Putamen (tissue), 1 donor: ENCODE measurements around the gene RNASEH2A.
"Not testable (repeated sequence)": the region's sequence is repeated elsewhere in the genome, so short reads cannot be mapped to it uniquely, and the experiment has no call there.

ENCODE experiments used
- DNase-seq: peaks from one replicate; pipeline ENCODE4 v3.0.0-alpha.2; 2016; ENCODE audit warnings: low spot score

The RNASEH2A gene

DNA sequence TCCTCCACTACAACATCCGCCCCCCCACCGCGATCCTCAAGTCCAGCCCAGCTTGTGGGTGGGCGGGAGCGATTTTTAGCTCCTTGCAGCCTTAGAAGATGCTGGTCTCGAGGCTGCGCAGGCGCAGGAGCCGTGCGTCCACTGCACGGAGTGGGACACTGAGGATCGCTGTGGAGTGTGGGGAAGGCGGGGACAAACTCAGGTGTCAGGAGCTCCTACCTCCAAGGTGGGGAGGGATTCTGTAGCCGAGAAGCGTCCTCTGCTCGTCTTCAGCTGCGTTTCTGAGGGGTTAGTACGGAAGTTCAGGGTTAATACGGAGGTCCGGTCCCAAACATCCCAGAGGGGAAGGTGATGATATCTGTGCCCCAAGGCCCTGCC lies 28.2 kb downstream of the RNASEH2A start, which contains the start of gene RTBDN:
Gene RTBDN, minus strand, starts transcription at position 14 of the 378 bp plus-strand sequence. CDS start 4,600 bp downstream, outside the sequence.
- no peak for DNase-seq

DNA sequence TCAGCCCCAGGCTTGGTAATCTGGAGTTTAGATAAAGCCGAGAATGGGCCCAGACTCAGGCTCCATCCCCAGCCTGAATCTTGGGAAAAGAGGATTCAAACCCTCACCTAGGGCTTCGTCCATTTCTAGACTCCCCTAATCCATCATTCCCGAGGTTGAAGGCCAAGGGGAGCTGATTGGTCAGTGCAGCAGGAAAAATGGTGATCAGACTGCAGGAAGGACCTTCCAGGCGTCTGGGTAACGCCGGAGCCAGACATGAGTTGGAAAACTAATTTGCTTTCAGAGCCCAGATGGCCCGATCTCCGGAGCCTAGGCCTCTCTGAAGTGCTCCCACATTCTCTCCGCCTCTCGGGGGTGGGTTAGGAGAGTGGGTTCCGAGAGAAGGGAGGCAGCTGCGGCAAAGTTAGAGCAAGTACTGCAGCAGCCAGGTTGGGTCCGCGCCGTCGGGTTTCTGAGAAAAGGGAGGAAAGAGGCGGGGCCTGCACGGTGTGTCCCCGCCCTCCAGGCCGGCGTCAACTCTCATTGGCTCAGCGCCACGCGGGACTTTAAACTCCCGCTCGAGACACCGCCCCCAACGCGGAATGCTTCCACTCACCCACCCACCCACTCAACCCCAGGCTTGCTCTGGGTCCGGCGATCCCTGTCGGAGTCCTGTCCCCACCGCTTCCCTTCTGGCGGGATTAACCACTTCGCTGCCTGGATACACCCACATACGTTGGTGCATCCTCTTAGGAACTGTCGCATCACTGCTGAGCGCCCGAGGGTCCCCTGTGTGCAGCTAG lies 28.8 kb downstream of the RNASEH2A start:
- no peak for DNase-seq

DNA sequence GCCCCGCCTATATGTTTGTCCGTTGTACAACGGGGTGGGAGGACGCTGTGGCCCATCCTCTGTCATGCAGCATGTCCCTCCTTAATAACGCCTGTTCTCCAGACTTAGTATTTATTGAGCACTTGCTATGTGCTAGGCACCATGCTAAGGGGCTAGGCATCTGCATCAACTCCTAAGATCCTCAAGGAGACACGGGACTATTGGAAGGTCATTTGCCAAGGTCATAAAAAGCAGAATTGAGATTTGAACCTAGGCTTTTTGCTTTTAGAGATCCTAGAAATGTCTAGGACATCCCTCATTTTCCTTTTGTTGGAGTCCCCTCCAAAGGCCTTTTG lies 30.1 kb downstream of the RNASEH2A start:
- DNase-seq = no peak

DNA sequence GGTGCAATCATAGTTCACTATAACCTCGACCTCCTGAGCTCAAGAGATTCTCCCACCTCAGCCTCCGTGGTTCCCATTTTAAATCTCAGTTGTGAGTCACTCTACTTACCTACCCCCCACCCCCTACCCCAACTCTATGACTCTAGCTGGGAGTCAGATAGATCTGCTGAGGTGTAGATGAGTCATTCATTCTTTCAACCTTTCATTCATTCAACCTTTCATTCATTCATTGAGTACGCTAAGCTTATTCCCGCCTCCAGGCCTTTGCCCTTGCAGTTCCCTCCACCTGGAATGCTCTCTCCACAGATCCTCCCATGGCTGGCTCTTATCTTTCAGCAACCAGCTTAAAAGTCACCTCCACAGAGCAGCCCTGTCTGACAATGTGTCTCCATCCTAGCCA lies 30.8 kb downstream of the RNASEH2A start:
- DNase-seq = no peak

DNA sequence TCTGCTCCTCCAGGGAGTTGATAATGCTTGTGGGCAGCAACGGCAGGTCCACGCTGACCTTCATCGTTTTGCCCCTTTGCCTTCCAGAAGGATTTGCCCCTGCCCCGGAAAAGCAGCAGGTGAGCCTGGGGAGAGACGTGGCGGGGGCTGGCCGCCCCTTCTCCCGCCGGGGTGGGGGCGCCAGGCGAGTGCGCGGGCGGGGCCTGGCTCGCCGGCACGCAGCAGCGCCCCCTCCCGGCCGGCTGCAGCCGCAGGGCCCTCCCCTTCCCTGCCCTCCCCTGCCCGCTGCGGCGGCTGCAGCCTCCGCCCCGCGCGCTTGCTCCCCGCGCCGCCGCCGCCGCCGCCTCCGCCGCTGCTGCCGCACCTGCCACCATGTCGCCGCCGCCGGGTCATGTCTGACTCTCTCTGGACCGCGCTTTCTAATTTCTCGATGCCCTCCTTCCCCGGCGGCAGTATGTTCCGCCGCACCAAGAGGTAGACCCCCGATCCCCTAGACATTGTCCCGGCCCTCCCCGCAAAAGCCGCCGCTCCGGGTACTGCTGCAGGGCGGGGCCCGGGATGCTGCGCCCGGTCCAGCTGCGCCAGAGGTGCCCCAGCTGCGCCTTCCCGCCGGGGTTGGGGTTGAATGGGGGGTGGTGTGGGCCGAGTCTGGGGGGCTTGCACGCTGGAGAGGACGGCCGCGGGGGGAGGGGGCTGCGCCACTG lies 31.9 kb downstream of the RNASEH2A start, which contains the start of gene MAST1:
Gene MAST1, plus strand, starts transcription at position 334 of the 704 bp plus-strand sequence. Its CDS starts 58 bp downstream, at position 392.
- DNase-seq = peak; percentile 25

DNA sequence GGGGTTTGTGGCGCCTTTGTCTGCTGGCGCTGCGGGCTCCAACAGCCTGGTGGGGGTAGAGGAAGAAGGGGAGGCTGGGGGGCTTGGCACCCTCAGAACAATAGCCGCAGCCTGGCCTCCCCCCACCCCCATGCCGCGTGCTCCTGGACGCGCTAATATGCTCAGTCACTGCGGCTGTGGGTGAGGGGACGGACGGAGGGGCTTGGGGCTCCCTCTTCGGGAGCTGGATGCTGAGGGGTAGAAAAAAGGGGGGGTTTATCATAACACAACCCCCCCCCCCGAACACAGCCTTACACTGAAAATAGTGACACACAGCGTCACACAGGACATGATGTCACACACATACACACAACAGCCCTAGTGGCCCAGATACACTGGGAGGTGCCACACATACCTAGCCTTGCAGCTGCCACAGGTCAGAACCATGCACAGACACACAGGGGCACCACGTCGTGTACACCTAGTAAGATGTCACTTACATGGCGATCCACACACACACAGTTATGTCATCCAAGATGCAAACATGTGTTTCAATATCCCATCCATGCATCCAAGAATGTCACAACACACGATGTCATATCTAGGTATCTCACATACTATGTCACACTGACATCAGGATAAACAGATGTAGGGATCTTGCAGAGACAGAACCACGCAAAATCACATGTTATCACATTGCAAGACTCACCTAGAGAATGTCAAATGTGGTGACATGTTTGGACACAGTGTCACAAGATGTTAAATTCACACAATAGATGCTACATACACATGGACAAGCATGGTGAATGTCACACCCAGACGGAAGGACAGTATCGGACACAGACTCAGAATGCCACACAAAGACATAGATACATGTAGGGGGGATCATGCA lies 32.7 kb downstream of the RNASEH2A start:
- no peak for DNase-seq

DNA sequence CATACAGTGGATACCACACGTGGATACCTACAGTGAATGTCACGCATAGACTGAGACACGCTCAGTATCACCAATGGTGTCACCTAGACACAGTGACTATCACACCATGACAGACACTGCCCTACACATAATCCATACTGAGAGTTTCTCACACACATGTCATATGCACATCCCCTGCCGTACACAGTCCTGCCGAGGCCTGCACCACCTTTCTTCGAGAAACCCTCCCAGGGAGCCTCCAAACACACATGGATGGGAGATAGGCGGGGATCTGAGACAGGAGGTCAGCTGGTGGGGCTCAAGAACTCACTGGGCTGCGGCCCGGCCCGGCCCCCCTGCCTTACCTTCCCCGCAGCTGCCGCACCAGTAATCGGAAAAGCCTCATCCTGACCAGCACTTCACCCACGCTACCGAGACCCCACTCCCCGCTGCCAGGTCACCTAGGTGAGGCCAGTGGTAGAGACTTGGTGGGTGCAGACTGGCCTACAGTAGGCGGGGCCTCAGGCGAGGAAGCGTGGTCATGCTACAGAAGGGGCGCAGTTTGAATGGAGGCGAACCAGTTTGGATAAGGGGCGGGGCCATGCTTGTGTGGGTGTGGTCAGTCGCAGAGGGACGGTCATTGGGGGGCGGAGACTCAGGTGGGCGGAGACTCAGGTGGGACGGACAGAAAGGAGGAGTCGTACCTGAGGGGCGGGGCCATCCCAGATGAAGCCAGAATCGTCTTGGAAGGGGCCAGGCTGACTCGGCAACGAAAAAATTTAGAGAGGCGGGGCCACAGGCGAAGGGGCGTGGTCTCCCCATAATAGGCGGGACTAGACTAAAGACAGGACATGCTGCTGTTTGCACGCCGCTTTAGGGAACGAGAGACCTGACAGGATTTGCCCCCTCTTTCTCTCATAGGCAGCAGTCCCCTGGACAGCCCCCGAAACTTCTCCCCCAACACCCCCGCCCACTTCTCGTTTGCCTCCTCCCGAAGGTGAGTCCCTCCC lies 34.0 kb downstream of the RNASEH2A start:
- DNase-seq = no peak

DNA sequence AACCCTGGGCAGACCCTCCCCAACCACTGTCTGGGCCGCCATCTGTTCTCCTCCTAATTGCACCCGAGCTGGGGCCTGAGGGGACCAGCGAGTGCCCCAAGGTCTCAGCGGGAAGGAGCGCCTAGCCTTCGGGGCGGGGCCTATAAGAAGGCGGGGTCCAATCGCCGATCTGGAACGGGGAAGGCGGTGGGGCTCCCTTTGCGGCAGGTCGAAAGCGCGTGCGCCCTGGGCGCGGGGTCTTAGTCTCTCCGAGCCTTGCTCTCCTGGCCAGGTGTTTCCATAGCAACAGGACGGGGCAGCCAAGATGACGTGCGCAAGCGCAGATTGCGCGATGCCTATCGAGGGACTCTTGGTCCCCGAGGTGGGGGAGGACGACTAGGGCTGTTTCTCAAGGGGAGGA lies 34.7 kb downstream of the RNASEH2A start:
- DNase-seq = no peak

DNA sequence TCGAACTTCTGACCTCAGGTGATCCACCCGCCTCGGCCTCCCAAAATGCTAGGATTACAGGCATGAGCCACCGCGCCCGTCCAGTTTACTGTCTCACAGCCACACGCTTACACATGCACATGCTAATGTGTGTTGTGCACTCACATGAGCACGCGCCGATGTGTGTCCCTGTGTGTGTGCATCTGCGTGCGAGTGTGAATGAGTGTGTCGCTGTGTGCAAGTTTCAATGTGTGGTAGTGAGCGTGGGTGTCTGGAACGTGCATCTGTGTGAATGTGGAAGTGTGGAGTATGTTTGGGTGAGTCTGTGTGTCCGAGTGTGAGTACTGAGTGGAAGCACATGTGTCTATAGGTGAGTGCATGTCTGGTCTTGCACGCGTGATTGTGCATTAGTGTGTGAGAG lies 36.1 kb downstream of the RNASEH2A start:
- no peak for DNase-seq

DNA sequence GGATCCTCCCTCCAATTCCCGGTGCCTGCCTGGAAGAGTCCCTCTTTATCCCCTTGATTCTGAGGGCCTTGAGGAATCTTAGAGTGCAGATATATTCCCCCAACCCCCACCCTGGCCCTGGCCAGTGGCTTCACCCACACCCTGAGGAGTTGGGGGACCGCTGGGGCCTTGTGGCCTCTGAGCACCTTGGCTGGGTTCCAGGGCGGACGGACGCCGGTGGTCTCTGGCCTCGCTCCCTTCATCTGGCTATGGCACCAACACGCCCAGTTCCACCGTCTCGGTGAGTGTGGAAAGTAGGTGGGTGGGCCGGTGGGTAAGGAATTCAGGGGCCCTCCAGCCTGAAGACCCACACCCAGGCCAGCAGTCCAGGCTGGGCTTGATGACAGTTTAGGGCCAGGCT lies 36.9 kb downstream of the RNASEH2A start:
- no peak for DNase-seq

DNA sequence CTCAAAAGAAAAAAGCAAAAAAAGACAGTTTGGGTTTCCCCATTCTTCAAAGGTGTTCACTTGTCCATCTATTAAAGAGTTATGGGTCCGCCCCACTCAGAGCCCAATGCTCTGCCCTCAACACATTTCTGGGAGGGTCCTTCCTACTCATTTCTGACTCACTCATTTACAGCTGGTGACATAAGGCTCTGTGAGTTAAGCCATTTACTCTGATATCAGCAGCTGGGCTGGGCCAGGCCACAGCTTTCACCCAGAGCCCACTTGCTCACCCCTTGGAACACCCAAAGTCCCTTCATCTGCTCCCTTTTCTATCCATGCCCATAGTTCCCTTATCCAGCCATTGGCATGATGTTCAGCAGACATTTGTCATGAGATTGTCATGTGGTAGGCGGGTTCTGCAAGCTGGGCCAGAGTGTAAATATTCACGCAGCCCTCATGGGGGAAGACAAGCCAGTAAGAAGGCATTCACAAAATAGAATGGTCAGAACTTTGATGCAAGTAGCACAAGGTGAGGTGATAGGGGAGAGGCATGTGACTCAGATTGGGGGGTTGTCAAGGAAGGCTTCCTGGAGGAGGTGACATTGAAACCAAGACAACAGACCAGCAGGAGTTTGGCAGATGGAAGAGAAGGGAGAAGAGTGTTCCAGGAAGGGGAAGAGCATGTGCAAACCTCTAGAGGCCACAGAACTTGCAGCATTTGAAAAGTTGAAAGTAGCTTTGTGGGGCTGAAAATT lies 37.8 kb downstream of the RNASEH2A start:
- DNase-seq = no peak

DNA sequence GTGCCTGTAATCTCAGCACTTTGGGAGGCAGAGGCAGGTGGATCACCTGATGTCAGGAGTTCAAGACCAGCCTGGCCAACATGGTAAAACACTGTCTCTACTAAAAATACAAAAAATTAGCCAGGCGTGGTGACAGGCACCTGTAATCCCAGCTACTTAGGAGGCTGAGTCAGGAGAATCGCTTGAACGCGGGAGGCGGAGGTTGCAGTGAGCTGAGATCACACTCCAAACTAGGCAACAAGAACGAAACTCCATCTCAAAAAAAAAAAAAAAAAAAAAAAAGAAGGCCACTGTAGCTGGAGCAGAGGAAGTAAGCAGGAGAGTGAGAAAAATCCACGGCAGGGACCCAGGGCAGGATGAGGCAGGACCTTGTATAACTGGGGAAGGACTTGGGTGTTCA lies 40.2 kb downstream of the RNASEH2A start:
- not testable (repeated sequence) for DNase-seq

DNA sequence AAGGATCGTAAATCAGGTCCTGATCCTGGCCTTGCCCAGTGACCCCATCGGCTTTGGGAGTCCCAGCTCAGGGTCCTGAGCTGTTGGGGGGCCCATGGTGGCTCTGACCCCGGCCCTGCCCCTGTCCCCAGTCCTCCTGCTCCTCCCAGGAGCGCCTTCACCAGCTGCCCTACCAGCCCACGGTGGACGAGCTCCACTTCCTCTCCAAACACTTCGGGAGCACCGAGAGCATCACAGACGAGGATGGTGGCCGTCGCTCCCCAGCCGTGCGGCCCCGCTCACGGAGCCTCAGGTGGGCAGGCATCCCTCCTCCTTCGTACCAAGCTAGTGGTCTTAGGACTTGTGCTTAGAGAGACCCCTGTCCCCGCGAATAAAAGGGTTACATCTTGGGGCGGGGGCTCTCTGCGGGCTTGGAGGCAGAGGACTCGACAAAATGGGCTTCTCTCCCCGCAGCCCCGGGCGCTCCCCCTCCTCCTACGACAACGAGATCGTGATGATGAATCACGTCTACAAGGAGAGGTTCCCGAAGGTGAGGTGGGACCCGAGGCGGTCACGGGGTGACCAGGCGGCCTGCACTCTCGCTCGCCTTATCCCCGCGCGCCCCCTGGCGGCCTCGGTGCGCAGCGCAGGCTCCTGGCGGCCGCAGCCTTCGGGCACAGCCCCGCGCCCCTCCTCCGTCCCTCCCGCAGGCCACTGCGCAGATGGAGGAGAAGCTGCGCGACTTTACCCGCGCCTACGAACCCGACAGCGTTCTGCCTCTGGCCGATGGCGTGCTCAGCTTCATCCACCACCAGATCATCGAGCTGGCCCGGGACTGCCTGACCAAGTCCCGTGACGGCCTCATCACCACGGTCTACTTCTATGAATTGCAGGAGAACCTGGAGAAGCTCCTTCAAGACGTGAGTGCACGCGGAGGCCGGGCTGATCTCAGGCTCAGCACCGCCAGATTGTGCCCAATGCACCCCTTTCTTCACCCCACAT lies 41.1 kb downstream of the RNASEH2A start:
- peak; percentile 60 for DNase-seq

DNA sequence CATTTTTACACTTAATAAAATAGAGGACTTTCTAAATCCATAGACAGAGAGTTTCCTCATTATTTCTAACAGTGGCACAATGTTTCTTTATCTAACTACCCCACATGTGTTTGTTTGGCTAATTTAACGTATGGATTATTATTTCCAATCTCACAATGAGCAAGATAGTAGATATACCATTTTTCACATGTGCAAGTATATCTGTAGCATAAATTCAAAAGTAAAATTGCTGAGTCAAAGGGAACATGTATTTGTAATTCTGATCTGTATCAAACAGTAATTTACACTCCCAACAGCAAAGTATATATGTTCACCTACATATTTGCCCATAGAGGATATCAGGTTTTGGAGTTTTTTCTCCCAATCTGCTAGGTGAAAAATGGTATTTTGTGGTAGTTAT lies 50.3 kb downstream of the RNASEH2A start:
- no peak for DNase-seq

DNA sequence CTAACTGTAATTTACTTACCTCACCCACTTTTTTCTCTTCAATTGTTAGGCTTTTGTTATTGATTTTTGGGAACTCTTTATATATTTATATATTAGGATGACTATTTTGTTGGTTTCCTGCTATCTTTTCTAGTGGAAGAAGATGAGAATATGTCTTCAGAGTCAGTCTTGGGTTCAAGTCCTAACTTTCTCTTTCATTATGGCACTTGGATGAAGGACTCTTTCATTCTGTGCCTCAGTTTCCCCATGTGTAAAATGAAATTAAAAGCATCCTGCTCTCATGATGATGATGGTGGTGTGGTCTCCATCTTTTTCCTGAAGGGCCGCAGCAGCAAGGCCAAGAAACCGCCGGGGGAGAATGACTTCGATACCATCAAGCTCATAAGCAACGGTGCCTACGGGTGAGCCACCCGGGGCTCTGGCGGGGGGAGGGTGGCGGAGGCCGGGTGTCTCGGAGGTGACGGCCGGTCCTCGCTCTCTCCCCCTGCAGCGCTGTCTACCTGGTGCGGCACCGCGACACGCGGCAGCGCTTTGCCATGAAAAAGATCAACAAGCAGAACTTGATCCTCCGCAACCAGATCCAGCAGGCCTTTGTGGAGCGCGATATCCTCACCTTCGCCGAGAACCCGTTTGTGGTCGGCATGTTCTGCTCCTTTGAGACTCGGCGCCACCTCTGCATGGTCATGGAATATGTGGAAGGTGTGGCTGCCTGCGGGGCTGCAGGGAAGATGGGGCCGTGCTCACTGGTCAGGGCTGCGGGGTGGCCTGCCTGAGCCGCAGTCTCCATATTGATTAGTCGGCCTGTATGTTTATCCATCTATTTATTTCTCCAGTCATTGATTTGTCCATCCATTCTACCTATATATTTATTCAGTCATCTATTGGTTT lies 51.9 kb downstream of the RNASEH2A start:
- DNase-seq = no peak

DNA sequence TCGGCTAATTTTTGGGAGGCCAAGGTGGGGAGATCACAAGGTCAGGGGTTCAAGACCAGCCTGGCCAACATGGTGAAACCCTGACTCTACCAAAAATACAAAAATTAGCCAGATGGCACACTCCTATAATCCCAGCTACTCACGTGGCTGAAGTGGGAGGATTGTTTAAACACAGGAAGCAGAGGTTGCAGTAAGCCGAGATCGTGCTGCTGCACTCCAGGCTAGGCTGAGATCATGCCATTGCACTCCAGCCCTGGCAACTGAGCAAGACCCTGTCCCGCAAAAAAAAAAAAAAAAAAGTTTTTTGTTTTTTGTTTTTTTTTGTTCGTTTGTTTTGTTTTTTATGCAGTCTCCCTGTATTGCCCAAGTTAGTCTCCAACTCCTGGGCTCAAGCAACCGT lies 53.2 kb downstream of the RNASEH2A start:
- DNase-seq = no peak
